Tibial nerve (tissue), 4 donors: ENCODE data around the gene SUGCT.

ENCODE experiments used
- CTCF ChIP-seq, 5 experiments: fragments of 200-600 bp in 3 of 5; fragments of 450-650 bp in 2 of 5; sonication (generic) in 3 of 5; IDR thresholded peaks; one replicate each; pipeline ENCODE4 v1.5.1; 2016 to 2019; ENCODE audit warnings: antibody characterized with exemption in 5 of 5, mild to moderate bottlenecking in 3 of 5, moderate library complexity in 2 of 5
- EP300 ChIP-seq, 2 donors: sonication (generic); formaldehyde crosslinking; IDR thresholded peaks; one replicate each; pipeline ENCODE4 v1.6.1; 2017; ENCODE audit warnings: antibody characterized with exemption in 2 of 2, mild to moderate bottlenecking in 1 of 2

- no peak for TF ChIP-seq CTCF (IDR thresholded peaks at IDR 0.05)
- TF ChIP-seq EP300 (IDR thresholded peaks at IDR 0.05): no peak
Observed at GRCh38 chr7:40610461-40610860, 475.7 kb downstream of the SUGCT start.
